GM12874 (cell line): ENCODE results near the gene ZNF561.

Source experiments
- CTCF ChIP-seq: IDR thresholded peaks from 2 replicates; pipeline ENCODE4 v1.5.1; 2011; ENCODE audit warnings: low read depth, mild to moderate bottlenecking, control low read depth, low read length, moderate library complexity; ENCODE audit not compliant: insufficient read depth

Gene ZNF561

GRCh38 chr19:9566729-9567128 lies 54.3 kb downstream of the ZNF561 start:
- TF ChIP-seq CTCF, result no peak

- no peak for TF ChIP-seq CTCF
These were observed 54.9 kb downstream of the ZNF561 start for GRCh38 chr19:9565900-9566705.
